Left forelimb (tissue), 1 donor: Measurements from ENCODE around the gene C12orf56.
"Not testable (repeated sequence)": the region's sequence is repeated elsewhere in the genome, so short reads cannot be mapped to it uniquely, and the experiment has no call there.

Experiments
- DNase-seq: peaks from one replicate; pipeline ENCODE4 v3.0.0-alpha.2; 2018; ENCODE audit warnings: low spot score

The C12orf56 gene

GRCh38 chr12:64387197-64387816 lies 3.3 kb downstream of the C12orf56 start:
- no peak for DNase-seq

DNA sequence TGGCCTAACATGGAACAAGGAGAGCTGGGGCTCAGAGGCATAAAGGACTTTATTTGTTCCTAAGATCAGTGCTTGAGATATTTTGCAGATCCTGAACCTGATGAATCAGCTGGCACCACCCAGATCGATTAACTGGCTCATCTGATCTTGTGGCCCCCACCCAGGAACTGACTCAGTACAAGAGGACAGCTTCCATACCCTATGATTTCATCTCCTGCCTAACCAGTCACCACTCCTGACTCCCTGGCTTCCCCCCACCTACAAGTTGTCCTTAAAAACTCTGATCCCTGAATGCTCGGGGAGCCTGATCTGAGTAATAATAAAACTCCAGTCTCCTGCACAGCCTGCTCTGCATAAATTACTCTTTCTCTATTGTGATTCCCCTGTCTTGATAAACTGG lies 5.1 kb downstream of the C12orf56 start:
- DNase-seq = no peak

DNA sequence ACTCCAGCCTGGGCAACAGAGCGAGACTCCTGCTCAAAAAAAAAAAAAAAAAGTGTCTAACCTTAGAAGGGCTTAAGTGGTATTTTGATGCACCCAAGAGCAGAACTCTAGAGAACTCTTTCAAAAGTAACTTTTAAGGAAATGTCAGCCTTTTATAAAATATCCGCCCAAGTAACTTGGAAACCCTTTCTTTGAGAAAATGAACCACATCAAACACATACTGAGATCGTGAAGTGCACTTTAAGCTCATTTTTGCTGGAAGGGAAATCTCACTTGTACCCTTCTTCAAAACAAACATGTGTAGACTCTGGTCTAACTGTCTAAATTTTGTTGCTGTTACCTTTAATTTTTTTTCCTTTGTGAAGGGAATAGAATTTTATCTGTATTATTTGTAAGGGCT lies 5.5 kb downstream of the C12orf56 start:
- DNase-seq = no peak

- no peak for DNase-seq
Measured at GRCh38 chr12:64383675-64384074, 6.9 kb downstream of the C12orf56 start.

GRCh38 chr12:64362721-64363305 lies 27.7 kb downstream of the C12orf56 start:
- DNase-seq = no peak

DNA sequence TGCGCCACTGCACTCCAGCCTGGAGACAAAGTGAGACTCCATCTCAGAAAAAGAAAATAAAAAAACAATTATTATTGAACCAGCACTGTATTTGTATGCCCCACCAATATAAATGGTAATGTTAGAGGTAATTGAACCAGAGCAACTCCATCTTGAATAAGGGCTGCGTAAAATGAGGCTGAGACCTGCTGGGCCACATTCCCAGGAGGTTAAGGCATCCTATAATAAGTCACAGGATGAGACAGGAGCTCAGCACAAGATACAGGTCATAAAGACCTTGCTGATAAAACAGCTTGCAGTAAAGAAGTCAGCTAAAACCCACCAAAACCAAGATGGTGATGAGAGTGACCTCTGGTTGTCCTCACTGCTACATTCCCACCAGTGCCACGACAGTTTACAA lies 29.4 kb downstream of the C12orf56 start:
- DNase-seq = not testable (repeated sequence)

DNA sequence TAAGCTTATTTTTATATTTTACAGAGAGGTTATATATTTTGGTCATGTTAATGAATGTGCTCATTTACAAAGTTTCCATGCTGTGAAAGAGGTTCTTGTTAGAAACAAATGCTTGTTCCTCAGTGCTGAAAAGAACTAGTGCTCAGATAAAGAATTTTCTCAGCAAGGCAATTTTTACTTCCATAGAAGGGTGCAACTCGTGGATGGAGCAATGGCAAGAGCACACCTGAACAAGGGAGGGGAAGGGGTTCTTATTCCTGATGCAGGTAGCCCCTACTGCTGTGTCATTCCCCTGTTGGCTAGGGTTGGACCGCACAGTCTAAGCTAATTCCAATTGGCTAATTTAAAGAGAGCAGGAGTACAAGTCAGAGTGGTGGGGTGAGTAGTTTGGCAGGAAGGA lies 34.3 kb downstream of the C12orf56 start:
- DNase-seq = not testable (repeated sequence)

- no peak for DNase-seq
Measured at GRCh38 chr12:64352181-64352580, 38.4 kb downstream of the C12orf56 start.

- no peak for DNase-seq
Measured at GRCh38 chr12:64351265-64351664, 39.3 kb downstream of the C12orf56 start.

DNA sequence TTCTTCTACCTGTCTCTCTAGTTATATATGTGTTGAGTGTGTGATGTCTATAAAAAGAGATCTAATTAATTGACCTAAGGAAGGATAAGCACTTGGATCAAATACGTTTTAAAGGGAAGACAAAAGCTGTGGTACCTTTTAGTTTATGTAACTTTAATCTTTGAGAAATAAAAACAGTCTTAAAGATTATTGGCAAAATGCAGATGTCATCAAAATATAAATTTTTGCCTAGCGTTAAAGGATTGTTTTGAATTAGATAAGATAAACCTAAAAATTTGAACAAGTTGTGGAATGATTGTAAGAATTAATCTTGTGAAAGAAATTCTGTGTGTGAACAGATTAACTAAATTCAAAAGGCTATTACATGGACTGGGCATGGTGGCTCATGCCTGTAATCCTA lies 42.9 kb downstream of the C12orf56 start:
- DNase-seq = no peak

GRCh38 chr12:64344631-64345030 lies 45.9 kb downstream of the C12orf56 start:
- not testable (repeated sequence) for DNase-seq

GRCh38 chr12:64340546-64340945 lies 50.0 kb downstream of the C12orf56 start:
- DNase-seq = not testable (repeated sequence)

DNA sequence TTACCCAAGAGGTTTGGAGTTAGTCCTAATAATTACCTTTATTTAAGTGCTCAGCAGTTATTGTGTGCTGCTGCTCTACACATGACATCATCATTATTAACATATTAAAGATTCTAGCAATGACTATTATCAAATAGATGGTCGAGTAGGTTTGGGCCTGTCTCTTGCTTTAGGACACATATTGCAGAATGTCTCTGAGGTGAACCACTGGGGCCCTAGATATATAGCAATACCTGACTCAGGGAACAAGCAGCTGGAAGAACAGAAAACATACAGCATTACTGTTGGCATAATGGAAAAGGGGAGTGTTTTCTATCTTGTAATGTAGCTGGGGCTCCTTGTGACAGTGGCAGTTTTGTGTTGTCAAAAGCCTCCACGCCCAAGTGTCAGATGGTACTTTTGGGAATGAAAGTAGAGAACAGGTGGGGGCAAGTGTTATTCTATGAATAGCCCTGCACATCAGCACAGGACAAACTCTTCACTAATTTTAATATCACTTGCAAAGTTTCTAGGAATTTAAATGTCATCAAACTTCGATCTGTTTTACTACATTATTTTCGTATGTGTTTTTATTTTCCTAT lies 54.6 kb downstream of the C12orf56 start:
- DNase-seq = no peak

DNA sequence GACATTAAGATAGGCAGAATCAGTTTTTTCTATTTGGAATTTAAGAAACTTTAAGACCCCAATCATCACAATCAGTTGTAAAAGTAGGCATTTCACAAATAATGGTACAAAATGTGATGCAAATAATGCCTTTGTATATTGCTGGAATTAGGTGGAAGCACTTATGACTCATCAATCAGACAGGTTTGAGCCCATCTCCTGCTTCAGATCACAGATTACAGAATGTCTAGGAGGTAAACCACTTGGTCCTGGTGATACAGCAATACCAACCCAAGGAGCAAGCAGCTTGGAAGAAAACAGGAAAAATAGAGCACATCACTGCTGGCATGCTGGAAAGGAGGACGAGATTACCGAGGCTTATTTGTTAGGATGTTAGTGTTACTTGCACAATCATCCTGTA lies 57.6 kb downstream of the C12orf56 start:
- no peak for DNase-seq

- DNase-seq = no peak
Measured at GRCh38 chr12:64332296-64332695, 58.3 kb downstream of the C12orf56 start.

- DNase-seq = not testable (repeated sequence)
Measured at GRCh38 chr12:64329031-64329710, 61.4 kb downstream of the C12orf56 start.

- no peak for DNase-seq
Measured at GRCh38 chr12:64325055-64325454, 65.5 kb downstream of the C12orf56 start.

DNA sequence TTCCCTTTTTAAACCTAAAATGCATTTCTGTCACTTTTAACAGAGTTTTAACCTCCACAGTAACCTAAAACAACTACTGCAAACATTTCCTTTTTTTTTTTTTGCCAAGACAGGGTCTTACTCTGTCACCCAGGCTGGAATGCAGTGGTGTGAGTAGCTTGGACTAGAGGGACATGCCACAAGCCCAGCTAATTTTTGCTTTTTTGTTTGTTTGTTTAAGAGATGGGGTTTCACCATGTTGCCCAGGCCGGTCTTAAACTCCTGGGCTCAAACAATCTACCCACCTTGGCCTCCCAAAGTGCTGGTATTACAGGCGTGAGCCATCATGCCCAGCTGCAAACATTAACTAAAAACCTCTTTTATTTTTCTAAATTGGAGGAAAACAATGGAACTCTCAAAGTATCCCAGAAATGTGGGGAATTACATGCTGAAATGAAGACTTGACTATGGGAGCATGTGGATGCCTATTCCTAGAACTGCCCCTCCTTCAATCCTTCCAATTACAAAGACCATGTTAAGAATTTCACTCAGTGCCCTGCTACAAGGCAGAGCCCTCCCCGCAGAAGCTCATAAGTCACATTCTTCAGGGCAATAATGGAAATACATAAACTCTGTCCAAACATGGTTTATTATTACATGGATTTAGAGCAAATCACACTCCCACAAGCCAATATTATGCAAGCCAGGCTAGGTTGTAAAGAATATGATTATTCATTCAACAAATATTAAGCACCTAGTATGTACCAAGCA lies 66.9 kb downstream of the C12orf56 start:
- DNase-seq = no peak

GRCh38 chr12:64323006-64323405 lies 67.6 kb downstream of the C12orf56 start:
- DNase-seq = no peak

DNA sequence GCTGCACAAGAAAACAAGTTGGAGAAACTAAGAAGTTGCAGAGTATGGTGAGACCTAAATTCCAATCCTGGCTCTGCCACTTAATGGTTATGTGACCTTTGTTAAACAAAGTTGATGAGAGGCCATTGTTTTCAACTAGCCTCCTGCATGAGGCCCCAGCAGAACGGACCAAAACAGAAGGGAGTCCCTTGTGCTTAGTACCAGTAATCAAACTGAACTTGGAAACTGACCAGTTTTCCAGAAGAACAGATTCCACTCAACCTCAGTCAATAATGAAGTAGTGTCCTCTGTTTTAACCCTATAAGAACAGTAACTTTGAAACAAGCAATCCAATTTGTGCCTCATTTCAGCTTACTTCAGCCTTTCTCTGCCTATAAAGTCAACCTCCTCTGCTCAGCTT lies 69.9 kb downstream of the C12orf56 start:
- no peak for DNase-seq

DNA sequence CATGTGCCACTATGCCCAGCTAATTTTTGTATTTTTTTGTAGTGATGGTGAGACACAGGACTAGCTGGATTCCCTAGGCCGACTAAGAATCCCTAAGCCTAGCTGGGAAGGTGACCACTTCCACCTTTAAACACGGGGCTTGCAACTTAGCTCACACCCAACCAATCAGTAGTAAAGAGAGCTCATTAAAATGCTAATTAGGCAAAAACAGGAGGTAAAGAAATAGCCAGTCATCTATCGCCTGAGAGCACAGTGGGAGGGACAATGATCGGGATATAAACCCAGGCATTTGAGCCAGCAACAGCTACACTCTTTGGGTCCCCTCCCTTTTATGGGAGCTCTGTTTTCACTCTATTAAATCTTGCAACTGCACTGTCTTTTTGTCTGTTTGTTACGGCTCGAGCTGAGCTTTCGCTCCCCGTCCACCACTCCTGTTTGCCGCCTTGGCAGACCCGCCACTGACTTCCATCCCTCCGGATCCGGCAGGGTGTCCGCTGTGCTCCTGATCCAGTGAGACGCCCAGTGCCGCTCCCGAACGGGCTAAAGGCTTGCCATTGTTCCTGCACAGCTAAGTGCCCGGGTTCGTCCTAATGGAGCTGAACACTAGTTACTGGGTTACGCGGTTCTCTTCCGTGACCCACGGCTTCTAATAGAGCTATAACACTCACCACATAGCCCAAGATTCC lies 70.9 kb downstream of the C12orf56 start:
- not testable (repeated sequence) for DNase-seq

DNA sequence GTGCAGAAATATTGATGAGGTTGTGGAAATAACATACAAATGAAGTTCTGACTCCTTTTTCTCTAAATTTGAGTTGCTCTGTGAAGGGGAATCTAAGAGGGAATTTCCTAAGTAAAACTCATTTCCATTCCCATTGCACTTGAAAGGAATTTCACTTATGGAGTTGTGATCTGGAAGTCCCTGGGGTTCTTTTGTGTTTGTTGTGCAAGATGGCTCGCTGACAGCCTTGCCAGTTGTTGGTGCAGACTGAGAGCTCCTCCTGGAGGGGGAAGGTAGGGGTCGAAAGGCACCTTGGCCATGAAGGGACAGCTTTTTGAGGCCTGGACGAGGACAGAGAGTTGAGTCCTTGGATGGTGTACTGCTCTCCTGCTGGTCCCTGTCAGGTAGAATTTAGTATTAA lies 72.0 kb downstream of the C12orf56 start:
- no peak for DNase-seq
